ENCODE results near the gene SLC44A4. TPM values are rescaled to one million over a fixed set of nuclear protein-coding genes. Genes with fewer than 3 reads are reported as not detected.

SLC44A4 gene
- total and polyA plus RNA-seq, 9 of the 15 experiments (the other 6 are each of a cell fraction or from before 2014, with no cell fraction given): 7.9 to 18.6 (median 11.2) TPM

- TF ChIP-seq SMAD1 (IDR thresholded peaks at IDR 0.05; ENCODE audit: low read depth, low read length, partially characterized antibody): peak; percentile 15
- peak in 1 of 2 experiments; percentile 86; a peak in 1 of 3 replicates for TF ChIP-seq CBX3 (IDR thresholded peaks at IDR 0.05; ENCODE audit: borderline replicate concordance in 1 of 2, low read length in 2 of 2)
- TF ChIP-seq NRF1 (conservative IDR thresholded peaks at IDR 0.05 in 1 of 2, IDR thresholded peaks at IDR 0.05 in 1 of 2): peak; percentile 92 to 93
- TF ChIP-seq SAFB (IDR thresholded peaks at IDR 0.05; ENCODE audit: borderline replicate concordance, low read depth, low read length): peak; percentile 94
- TF ChIP-seq BCOR (IDR thresholded peaks at IDR 0.05): no peak
- no peak for TF ChIP-seq XRCC4 (IDR thresholded peaks at IDR 0.05; ENCODE audit: extremely low read depth, insufficient read depth, insufficient read length)
- TF ChIP-seq RNF2 (IDR thresholded peaks at IDR 0.05): no peak
- TF ChIP-seq THAP7 (CRISPR knock-in tag; IDR thresholded peaks at IDR 0.05): no peak
- TF ChIP-seq GATAD2A (IDR thresholded peaks at IDR 0.05): 0 out of 2 replicates have a peak, but pooled peaks have one; percentile 23
- 0 out of 2 replicates have a peak, but pooled peaks have one; percentile 57 for TF ChIP-seq ZNF76 (CRISPR knock-in tag; IDR thresholded peaks at IDR 0.05; ENCODE audit: borderline replicate concordance)
- 0 out of 2 replicates have a peak, but pooled peaks have one; percentile 37 for TF ChIP-seq HES1 (IDR thresholded peaks at IDR 0.05; ENCODE audit: low read depth)
- no peak for TF ChIP-seq ZNF778 (CRISPR knock-in tag; IDR thresholded peaks at IDR 0.05)
- no peak for TF ChIP-seq SNIP1 (IDR thresholded peaks at IDR 0.05; ENCODE audit: low read depth)
- peak; percentile 59 for TF ChIP-seq MYC (IDR thresholded peaks at IDR 0.05; ENCODE audit: low read depth, low read length)
- TF ChIP-seq MYC (CRISPR knock-in tag; IDR thresholded peaks at IDR 0.05; ENCODE audit: borderline replicate concordance, low read depth): no peak
- TF ChIP-seq ELF2 (CRISPR knock-in tag; IDR thresholded peaks at IDR 0.05): no peak
- TF ChIP-seq ATF1 (CRISPR knock-in tag; IDR thresholded peaks at IDR 0.05): no peak
- peak; percentile 72 for TF ChIP-seq ATF1 (tag; IDR thresholded peaks at IDR 0.05)
- TF ChIP-seq HDAC8 (tag; IDR thresholded peaks at IDR 0.05): 0 out of 2 replicates have a peak, but pooled peaks have one; percentile 72
- TF ChIP-seq ZNF232 (CRISPR knock-in tag; IDR thresholded peaks at IDR 0.05): no peak
- TF ChIP-seq HNRNPL (IDR thresholded peaks at IDR 0.05; ENCODE audit: low read depth, low read length): peak; percentile 76
- TF ChIP-seq CEBPG (CRISPR knock-in tag; IDR thresholded peaks at IDR 0.05): no peak
- TF ChIP-seq CEBPG (tag; conservative IDR thresholded peaks at IDR 0.05 in 1 of 2, IDR thresholded peaks at IDR 0.05 in 1 of 2): no peak
- 0 out of 2 replicates have a peak, but pooled peaks have one; percentile 2 for TF ChIP-seq PHTF2 (CRISPR knock-in tag; IDR thresholded peaks at IDR 0.05)
- TF ChIP-seq TSHZ1 (CRISPR knock-in tag; IDR thresholded peaks at IDR 0.05): no peak
- peak; percentile 58 for TF ChIP-seq JUND (IDR thresholded peaks at IDR 0.05; ENCODE audit: borderline replicate concordance, low read depth, low read length)
- TF ChIP-seq JUND (tag; IDR thresholded peaks at IDR 0.05; ENCODE audit: borderline replicate concordance, low read depth, low read length): peak; percentile 25; the same call in 1 of the 3 replicates
These were observed 23.3 kb upstream of the SLC44A4 start, which contains the start of gene ZBTB12 (continued) for GRCh38 chr6:31901953-31902643.
